SU-DHL-6 (cell line): ENCODE measurements around the gene ATF6B.

Experiments used
- H2AFZ ChIP-seq: fragments of 200-600 bp; sonication (generic); 2 replicates; pipeline ENCODE4 v1.6.1; 2014; ENCODE audit warnings: low read depth, mild to moderate bottlenecking, moderate library complexity, mixed read lengths, antibody characterized with exemption, low read length; ENCODE audit not compliant: severe bottlenecking
- H3F3A ChIP-seq: fragments of 200-600 bp; shearing (Covaris generic); 2 replicates; pipeline ENCODE4 v1.6.0; 2016; ENCODE audit warnings: antibody characterized with exemption, mild to moderate bottlenecking; ENCODE audit not compliant: insufficient read depth
- H3K27ac ChIP-seq: fragments of 200-600 bp; sonication (generic); 2 replicates; pipeline ENCODE4 v1.5.1; 2016; ENCODE audit warnings: low read depth, mild to moderate bottlenecking, low read length, moderate library complexity, mixed read lengths
- H3K27me3 ChIP-seq: fragments of 200-600 bp; sonication (generic), shearing (Covaris generic); 2 replicates; pipeline ENCODE4 v1.6.0; 2014; ENCODE audit warnings: mild to moderate bottlenecking, low read length
- H3K36me3 ChIP-seq: fragments of 200-600 bp; sonication (generic); 2 replicates; pipeline ENCODE4 v1.6.1; 2014; ENCODE audit warnings: mild to moderate bottlenecking, low read length, mixed read lengths
- H3K4me2 ChIP-seq: fragments of 300-600, 200-600 bp; shearing (Covaris generic), sonication (generic); 2 replicates; pipeline ENCODE4 v1.6.0; 2014; ENCODE audit warnings: low read length, low read depth, mild to moderate bottlenecking; ENCODE audit not compliant: poor library complexity, severe bottlenecking
- H3K4me3 ChIP-seq: fragments of 200-600 bp; sonication (generic); 2 replicates; pipeline ENCODE4 v1.5.1; 2014; ENCODE audit warnings: antibody characterized with exemption, low read length, mild to moderate bottlenecking, mixed read lengths; ENCODE audit not compliant: insufficient read depth, poor library complexity, severe bottlenecking
- H3K79me2 ChIP-seq: fragments of 200-600 bp; sonication (generic); 2 replicates; pipeline ENCODE4 v1.6.1; 2014; ENCODE audit warnings: mild to moderate bottlenecking, low read length, moderate library complexity; ENCODE audit not compliant: insufficient read depth
- H3K9ac ChIP-seq: fragments of 200-600 bp; sonication (generic); 2 replicates; pipeline ENCODE4 v1.7.0; 2014; ENCODE audit warnings: mild to moderate bottlenecking, low read length
- H3K9me2 ChIP-seq: fragments of 200-600 bp; sonication (generic); replicated peaks from 2 replicates; pipeline ENCODE4 v1.6.1; 2014; ENCODE audit warnings: low read length; ENCODE audit not compliant: insufficient read depth
- H3K9me3 ChIP-seq: fragments of 200-600 bp; sonication (generic); 2 replicates; pipeline ENCODE4 v1.6.1; 2014; ENCODE audit warnings: low read length, mixed read lengths; ENCODE audit not compliant: insufficient read depth
- H4K20me1 ChIP-seq: fragments of 200-600 bp; sonication (generic); 2 replicates; pipeline ENCODE4 v1.6.1; 2014; ENCODE audit warnings: low read depth, mild to moderate bottlenecking, antibody characterized with exemption, low read length, moderate library complexity, mixed read lengths
- CTCF ChIP-seq: fragments of 200-600 bp; sonication (generic); IDR thresholded peaks from one replicate; pipeline ENCODE4 v1.5.1; 2017; ENCODE audit warnings: antibody characterized with exemption, mild to moderate bottlenecking, low read length, moderate library complexity; ENCODE audit not compliant: insufficient read depth, poor library complexity, severe bottlenecking
- EZH2phosphoT487 ChIP-seq: fragments of 200-600 bp; sonication (generic), shearing (Covaris generic); conservative IDR thresholded peaks from 2 replicates; pipeline ENCODE4 v1.6.1; 2018; ENCODE audit warnings: mild to moderate bottlenecking, antibody characterized with exemption, low read length, moderate library complexity, mixed read lengths

The ATF6B gene

GRCh38 chr6:32151181-32151862, 23.3 kb upstream of the ATF6B start:
- H3K4me3 ChIP-seq, result no peak overlapping the region
- no peaks in the 10 kb centered on the region for H3K27me3 ChIP-seq
- H3K36me3 ChIP-seq, result no peaks in the 10 kb centered on the region
- peaks cover 8% of the 10 kb centered on the region; the same call in 1 of the 2 replicates for H3F3A ChIP-seq
- H3K9me3 ChIP-seq, result no peaks in the 10 kb centered on the region
- no peaks in the 10 kb centered on the region for H3K79me2 ChIP-seq
- H3K9me2 ChIP-seq, result no peaks in the 10 kb centered on the region
- H2AFZ ChIP-seq, result no peak overlapping the region
- no peak overlapping the region for H3K9ac ChIP-seq
- TF ChIP-seq CTCF (no peak), EZH2phosphoT487 (no peak)
- no peak overlapping the region for H3K4me2 ChIP-seq
- H3K27ac ChIP-seq, result no peak overlapping the region
- H4K20me1 ChIP-seq, result no peaks in the 10 kb centered on the region

DNA sequence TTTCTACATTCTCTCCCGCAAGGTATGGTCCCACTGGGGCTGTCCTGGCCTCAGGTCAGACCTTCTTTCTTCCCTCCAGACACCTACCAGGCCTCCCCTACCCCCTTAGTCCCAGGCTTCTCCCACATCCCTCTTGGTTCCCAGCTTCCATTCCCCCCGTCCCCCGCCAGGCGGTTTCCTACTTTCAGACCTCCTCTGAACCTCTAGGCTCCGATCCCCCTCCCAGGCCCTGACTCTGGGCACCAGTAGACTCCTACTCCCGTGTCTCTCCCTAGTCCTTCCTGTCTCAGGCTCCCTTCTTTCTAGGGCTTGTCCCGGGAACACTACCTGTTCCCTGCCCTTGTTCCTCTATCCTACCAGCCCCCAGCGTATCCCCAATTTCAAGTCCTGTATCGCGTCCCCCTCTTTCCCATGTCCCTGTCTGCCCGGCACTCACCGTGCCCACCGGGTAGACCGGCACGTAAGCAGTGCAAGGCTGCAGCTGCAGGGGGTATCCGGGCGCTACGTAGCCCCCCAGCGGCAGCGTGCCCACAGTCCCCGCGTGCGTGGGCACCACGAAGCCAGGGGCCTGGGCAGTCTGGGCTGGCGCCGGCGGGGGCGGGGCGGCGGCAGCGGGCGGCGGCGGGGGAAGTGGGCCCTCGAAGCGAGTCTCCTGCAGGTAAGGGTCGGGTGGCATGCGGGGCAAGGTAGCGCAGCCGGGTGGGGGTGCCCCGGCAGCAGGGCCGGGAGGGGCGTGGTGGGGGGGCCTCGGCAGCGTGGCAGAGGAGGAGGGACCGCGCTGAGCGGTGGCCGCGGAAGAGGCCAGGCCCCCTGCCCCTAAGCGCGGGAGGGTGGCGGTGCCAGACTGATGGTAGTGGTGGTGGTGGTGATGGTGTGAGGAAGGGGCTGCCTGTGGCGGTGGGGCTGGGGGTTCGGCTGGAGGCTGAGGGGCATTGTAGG, 22.2 kb upstream of the ATF6B start:
- Histone ChIP-seq H2AFZ (no peak overlapping the region), H3K27me3 (no peaks in the 10 kb centered on the region), H3K9me2 (no peaks in the 10 kb centered on the region), H3K36me3 (no peaks in the 10 kb centered on the region), H3K4me2 (no peak overlapping the region), H3K9me3 (no peaks in the 10 kb centered on the region), H4K20me1 (no peaks in the 10 kb centered on the region), H3K79me2 (no peaks in the 10 kb centered on the region), H3K4me3 (no peak overlapping the region), H3K9ac (no peak overlapping the region), H3K27ac (no peak overlapping the region), H3F3A (peaks cover 8% of the 10 kb centered on the region; the same call in 1 of the 2 replicates)
- no peak for TF ChIP-seq EZH2phosphoT487
- no peak for TF ChIP-seq CTCF

DNA sequence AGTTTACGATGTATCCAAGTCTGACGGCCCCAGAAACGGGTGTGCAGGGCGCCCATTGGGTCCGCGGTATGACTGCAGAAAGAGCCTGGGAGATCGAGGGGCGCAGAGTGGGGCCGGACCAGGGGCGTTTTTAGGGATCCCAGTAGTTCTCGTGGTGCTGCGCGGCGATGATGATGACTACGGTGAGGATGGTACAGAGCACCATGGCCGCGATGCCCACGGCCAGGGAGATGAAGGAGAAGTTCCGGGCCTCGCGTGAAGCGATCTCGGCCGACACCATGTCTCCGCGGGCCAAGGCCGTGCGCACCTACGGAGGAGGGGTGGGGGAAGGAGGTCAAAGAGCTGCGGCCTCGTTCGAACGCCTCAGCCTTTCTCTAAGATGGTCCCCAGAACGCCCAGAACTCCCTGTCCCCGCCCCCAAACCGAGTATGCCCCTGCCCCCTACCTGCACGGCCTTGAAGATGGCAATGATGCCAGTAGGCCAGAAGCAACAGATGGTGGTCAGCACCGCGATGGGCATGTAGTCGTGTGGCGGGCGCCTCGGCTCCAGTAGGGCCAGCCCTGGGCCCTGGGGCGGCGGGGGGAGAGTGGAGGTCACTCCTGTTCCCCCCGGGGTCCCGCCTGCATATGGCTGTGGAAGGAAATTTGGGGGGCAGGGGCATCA, 21.2 kb upstream of the ATF6B start:
- Histone ChIP-seq H3K27ac (no peak overlapping the region), H2AFZ (no peak overlapping the region), H3K4me2 (no peak overlapping the region), H3K4me3 (no peak overlapping the region), H4K20me1 (no peaks in the 10 kb centered on the region), H3K79me2 (no peaks in the 10 kb centered on the region), H3K9me3 (no peaks in the 10 kb centered on the region), H3K36me3 (no peaks in the 10 kb centered on the region), H3K9me2 (no peaks in the 10 kb centered on the region), H3F3A (peaks cover 8% of the 10 kb centered on the region; the same call in 1 of the 2 replicates), H3K9ac (no peak overlapping the region), H3K27me3 (no peaks in the 10 kb centered on the region)
- TF ChIP-seq CTCF, result no peak
- TF ChIP-seq EZH2phosphoT487, result no peak
